ENCODE data around the gene SIX3.

Gene SIX3

GRCh38 chr2:44931198-44931780 lies 10.2 kb upstream of the SIX3 start:
- no peak for DNase-seq

- DNase-seq: no peak
Measured at GRCh38 chr2:44932079-44932478, 9.4 kb upstream of the SIX3 start.

GRCh38 chr2:44932564-44933392 lies 8.7 kb upstream of the SIX3 start:
- no peak for DNase-seq

GRCh38 chr2:44933434-44933951 lies 8.0 kb upstream of the SIX3 start:
- DNase-seq: no peak

GRCh38 chr2:44934038-44934982 lies 7.2 kb upstream of the SIX3 start:
- DNase-seq: no peak

GRCh38 chr2:44934983-44935728 lies 6.3 kb upstream of the SIX3 start:
- no peak for DNase-seq

- no peak for DNase-seq
Measured at GRCh38 chr2:44935729-44936098, 5.8 kb upstream of the SIX3 start.

GRCh38 chr2:44936275-44936674 lies 5.2 kb upstream of the SIX3 start:
- no peak for DNase-seq

- no peak for DNase-seq
Measured at GRCh38 chr2:44936715-44937687, 4.5 kb upstream of the SIX3 start.

- DNase-seq: no peak
Measured at GRCh38 chr2:44937688-44938240, 3.7 kb upstream of the SIX3 start.

GRCh38 chr2:44938287-44939105 lies 3.0 kb upstream of the SIX3 start:
- DNase-seq: peak in 1 of 2 experiments; percentile 20

GRCh38 chr2:44939106-44940048 lies 2.1 kb upstream of the SIX3 start:
- no peak for DNase-seq

- DNase-seq: no peak
Measured at GRCh38 chr2:44940049-44940494, 1.4 kb upstream of the SIX3 start.

GRCh38 chr2:44940732-44941464 lies 604 bp upstream of the SIX3 start:
- no peak for DNase-seq

- no peak for DNase-seq
Measured at GRCh38 chr2:44942304-44943030, 965 bp downstream of the SIX3 start.

GRCh38 chr2:44943031-44943692 lies 1.7 kb downstream of the SIX3 start:
- no peak for DNase-seq

GRCh38 chr2:44943693-44944101 lies 2.2 kb downstream of the SIX3 start:
- DNase-seq: no peak
